HUDEP-2 (cell line): ENCODE measurements around the gene ACAP1.

Experiments used
- DNase-seq, 76 experiments: peaks; one replicate each; lab custom pipeline; 2025; ENCODE audit not compliant: unreplicated experiment in 76 of 76; lab: John Stamatoyannopoulos, UW

The ACAP1 gene

DNA sequence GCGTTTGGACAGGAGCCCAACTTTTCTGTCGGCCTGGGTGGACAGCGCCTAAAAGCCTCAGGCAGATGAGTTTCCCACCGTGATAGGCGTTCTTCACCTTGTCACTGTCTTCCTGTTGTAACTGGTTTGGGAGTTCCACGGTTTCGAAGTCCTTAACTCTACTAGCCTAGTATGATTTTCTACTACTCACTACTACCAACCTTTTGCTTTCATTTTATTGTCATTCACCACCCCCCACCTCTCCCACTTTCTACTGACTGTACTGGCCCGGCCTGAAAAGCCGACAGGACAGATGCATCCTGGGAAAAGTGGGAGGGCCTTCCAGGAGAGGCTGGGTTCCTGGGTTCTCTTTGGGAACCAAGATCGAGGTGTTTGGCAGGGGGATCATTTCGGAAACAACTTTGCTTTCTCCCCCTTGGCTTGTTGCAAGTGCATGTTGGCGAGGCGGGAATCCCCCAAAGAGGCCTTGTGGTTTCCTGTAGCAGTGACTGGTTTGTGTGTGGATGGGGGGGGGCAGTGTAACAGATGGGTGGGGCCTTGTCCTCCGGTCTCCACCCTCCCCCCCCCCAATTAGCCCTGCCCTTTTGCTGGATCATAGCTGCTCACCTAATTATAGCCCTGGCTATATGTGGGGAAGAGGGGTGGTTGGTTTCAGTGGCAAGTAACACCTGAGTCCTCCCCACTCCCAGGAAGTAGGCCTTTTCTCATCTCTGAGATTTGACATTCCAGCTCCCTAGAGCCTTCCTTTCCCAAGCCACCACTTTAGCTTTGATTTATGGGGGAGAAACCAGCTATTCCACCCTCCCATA, 27.5 kb upstream of the ACAP1 start:
- peak in 65 of 76 experiments; percentile 32 to 86 (median 69) for DNase-seq

GRCh38 chr17:7309628-7310027, 26.7 kb upstream of the ACAP1 start:
- DNase-seq, result no peak

GRCh38 chr17:7311110-7311705, 25.1 kb upstream of the ACAP1 start:
- DNase-seq, result no peak

- DNase-seq, result peak in 1 of 76 experiments; percentile 27
These were observed 23.8 kb upstream of the ACAP1 start for GRCh38 chr17:7312432-7313087.

DNA sequence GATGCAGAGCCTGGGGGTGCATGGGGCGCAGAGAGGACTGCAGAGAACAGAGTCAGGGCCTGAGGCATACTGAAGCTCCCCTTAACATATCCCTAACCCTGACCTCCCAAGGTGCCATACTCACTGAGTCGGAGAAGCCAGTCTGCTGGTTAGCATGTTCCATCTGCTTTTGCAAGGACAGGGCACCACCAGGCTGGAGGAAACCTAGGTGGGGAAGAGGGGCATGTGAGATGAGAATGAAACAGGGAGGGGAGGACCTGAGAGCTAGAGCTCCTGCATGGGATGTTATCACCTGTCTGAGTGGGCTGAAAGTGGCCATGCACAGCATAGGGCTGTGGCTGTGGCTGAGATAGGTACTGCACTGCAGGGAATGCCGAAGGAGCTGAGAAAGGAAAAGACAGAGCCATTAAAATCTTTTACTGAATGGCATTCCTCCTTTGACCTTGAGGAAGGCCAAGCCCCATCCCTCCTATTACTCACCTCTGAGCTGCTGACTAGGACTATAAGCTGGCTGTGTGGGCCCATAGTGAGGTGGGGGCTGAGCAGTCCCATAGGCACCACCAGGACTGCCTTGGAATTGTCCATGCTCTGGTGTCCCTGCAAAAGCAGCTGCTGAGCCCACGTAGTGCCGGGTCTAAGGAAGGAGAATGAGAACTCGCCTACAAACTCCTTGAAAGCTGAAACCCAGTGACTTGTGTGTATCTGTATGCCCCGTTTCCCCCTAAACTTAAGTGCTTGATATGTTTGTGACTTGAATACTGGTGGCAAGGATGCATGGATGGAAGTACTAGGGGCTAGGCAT, 23.0 kb upstream of the ACAP1 start:
- peak in 13 of 76 experiments; percentile 8 to 36 (median 20) for DNase-seq

DNA sequence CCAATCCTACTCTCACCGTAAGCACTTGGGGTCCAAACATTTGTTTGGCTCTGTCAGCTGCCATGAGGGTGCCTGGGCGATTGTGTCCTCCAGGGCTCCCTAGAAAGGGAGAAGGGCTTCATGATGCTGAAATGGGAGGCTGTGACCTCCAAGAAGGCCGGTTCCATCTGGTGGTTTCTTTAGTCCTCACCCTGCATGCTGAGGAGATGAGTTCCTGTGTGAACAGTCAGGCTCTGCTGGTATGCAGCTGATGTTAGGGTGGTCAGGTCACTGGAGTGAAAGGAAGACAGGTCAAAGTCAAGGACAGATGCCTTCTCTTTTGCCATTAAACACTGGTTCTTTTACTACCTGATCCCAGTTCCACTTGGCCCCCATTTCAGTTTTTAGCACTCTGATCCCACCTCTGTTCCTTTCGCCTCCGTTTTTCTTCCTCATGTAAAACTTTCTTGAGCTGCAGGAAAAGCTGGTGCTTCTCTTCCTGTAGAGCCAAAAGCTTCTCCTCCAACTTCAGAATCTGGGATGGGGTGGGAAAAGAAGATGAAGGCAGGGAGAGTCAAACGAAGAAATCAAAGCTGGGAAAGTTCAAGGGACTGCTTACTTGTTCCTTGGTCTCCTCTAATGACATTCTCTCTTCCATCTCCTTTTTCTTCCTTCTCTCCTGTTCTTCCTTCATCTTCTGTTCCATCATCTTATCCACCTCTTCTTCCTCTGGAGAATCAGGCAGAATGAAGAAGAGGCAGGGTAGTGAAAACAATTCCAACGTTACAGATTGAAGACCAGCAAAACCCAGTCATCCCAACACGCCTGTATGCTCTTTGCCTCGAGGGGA, 22.2 kb upstream of the ACAP1 start:
- DNase-seq, result peak in 5 of 76 experiments; percentile 13 to 28 (median 23)

DNA sequence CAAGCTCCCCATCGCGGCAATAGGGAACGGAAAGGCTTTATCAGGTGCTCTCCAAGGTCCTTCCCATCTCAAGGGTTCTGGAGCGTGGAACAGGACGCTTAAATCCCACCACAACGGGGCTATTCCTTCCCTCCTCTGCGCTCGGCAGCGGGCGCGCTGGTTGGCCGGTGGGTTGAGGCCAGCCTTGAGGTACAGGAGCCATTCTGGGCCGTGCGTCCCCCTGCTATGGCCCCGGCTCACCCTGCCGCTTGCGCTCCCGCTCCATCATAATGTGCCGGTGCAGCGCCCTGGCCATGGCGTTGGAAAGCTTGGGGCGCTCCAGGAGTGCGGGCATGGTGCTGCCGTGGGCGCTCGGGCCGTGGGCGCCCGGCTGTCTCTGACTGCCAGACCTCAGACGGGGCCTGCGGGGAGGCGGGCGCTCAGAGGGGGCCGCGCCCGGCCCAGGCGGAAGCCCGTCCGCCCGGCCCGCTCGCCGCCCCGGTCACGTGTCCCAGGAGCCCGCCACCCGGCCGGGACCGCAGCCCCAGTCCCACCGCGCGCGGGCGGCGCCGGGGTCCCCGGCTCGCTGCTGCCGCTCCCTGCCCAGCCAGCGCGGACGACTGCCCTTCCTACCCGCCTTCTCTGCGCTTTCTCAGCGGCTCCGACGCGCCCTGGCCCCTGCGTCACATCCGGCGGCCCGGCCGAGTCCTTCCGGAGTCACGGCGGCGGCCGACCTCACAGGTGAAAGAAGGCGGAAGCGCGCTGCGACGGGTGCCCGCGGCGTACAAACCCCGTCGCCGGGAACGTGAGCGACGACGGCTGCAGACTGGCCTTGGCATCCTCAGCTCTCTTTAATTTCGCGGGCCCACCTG, 21.4 kb upstream of the ACAP1 start, which contains the start of gene GPS2:
TSS of gene GPS2 (minus strand) at position 642 of the 851 bp plus-strand sequence. CDS start at position 334, 308 bp downstream.
- DNase-seq, result peak in 66 of 76 experiments; percentile 35 to 89 (median 77)

GRCh38 chr17:7315570-7316235, 20.6 kb upstream of the ACAP1 start:
- no peak for DNase-seq

DNA sequence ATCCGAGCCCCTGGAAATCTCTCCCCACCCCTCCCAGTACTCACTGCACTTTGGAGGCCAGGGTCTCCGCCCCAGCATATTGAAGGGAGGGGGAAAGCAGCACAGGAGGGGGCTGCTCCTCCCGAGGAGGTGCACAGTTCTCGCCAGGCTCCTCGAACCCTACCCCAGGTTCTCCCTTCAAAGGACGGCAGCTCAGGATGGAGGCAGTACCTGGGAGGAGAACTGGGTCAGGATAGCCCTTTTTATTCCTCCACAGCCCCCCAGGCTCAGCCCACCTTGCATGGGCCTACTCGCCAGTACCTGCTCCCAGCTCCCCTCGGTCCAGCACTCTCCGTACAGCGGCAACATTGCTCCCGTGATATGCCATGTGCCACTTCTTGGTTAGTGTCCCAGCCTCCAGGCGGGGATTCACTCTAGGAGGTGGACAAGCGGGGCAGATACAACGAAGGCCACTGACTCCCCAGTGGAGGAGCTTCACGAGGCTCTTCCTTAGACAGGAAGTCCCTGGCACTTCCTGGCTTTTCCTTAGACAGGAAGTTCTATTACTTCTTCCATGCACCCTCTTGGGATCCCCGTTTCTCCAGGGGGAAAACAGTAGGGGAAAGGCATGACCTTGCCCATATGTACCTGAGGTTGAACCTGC, 19.0 kb upstream of the ACAP1 start:
- DNase-seq, result no peak

GRCh38 chr17:7318121-7318860, 18.0 kb upstream of the ACAP1 start:
- DNase-seq, result no peak

GRCh38 chr17:7321466-7321865, 14.9 kb upstream of the ACAP1 start:
- no peak for DNase-seq

GRCh38 chr17:7322520-7323194, 13.7 kb upstream of the ACAP1 start:
- no peak for DNase-seq

DNA sequence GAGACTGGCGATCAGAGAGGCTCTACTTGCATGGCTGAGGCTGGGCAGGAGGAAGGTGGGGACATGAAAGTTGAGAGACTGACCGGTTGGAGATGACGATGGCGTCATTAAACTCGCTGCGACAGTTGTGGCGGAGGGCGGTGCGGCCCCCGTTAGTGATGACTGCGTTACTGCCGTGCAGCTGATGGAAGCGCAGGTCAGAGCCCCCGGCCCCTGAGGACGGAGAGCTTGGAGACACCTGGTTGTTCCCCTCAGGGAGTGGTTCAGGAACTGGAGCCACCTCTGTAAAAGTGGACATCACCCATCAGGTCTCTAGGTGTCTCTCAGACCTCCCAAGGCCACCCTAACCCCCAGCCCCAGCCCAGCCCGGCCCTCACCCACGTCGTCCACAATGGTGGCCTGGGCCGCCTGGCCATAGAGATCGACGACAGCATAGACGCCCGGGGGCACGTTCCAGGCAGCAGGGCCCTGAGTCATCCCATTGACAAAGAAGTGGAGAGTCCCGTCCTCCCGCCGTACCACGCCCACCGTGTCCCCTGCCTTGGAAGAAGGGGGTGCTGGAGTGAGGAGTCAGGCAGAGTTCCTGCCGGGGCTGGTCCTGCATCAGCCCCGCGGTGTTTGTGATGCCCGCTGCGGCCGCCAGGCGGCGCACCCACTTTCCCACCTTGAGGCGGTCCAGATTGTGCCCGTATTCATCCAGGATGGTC, 12.4 kb upstream of the ACAP1 start:
- peak in 46 of 76 experiments; percentile 1 to 63 (median 28) for DNase-seq

DNA sequence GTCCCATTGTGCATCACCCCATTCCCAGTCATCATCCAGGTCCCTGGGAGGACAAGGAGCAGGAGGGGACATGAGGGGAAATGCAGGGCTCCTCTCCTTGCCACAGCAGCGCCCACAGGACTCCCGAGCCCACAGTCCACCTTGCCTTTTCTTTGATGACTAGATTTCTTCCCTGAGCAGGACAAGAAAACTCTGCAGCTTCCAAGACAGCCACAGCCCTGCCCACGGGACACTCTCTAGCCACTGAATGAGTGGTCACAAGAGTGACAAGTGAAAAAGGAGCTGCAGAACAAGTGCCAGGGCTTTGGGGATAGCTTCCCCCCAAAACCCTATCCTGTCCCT, 11.9 kb upstream of the ACAP1 start:
- no peak for DNase-seq

- no peak for DNase-seq
These were observed 11.2 kb upstream of the ACAP1 start for GRCh38 chr17:7325031-7325528.

DNA sequence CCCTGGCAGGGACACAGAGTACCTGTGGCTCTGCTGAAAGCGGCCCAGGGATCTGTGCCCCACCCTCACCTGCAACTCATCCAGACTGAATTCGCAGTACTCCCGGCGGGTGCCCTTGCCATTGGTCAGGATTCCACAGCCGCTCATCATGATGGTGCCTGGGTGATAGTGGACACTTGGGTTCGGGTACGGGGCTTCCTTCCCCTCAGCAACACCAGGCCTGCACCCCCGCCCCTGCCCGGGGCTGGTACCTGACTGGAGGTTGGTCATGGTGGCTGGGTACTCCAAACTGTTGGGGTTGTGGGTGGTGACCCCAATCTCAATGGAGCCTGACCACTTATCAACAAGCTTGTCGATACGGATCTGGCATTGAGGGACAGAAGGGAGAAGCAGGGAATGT, 10.1 kb upstream of the ACAP1 start:
- no peak for DNase-seq
